OCI-LY7 (cell line): ENCODE results near the gene ME1. TPM values are rescaled to one million over a fixed set of nuclear protein-coding genes. Genes with fewer than 3 reads are reported as not detected.

ENCODE experiments used
- BruUV-seq: library from RNA; stranded (reverse); fragments of 400-500 nt; replicated peaks from 2 replicates; lab custom pipeline; 2021; lab: Mats Ljungman, UMichigan
- CTCF ChIA-PET: fragments of 300-600 bp; sonication (Branson Sonifier 250); formaldehyde crosslinking; loops from one replicate; lab custom pipeline; 2022; ENCODE audit warnings: antibody characterized with exemption; ENCODE audit not compliant: unreplicated experiment; lab: Charles Lee
- POLR2A ChIA-PET: fragments of 300-600 bp; sonication (Branson Sonifier 250); formaldehyde crosslinking; loops from one replicate; lab custom pipeline; 2022; ENCODE audit warnings: antibody characterized with exemption; lab: Charles Lee
- DNase-seq: peaks from one replicate; pipeline ENCODE4 v3.0.0-alpha.2; 2015; ENCODE audit warnings: low spot score
- H2AFZ ChIP-seq: fragments of 200-600 bp; sonication (generic), shearing (Covaris generic); 2 replicates; pipeline ENCODE4 v1.6.1; 2014; ENCODE audit warnings: mild to moderate bottlenecking, antibody characterized with exemption, low read length, moderate library complexity
- H3K27ac ChIP-seq: fragments of 200-600 bp; sonication (generic); 2 replicates; pipeline ENCODE4 v1.5.1; 2014; ENCODE audit warnings: mixed run types, low read depth, mild to moderate bottlenecking, moderate library complexity, low read length, inconsistent platforms; ENCODE audit not compliant: poor library complexity, severe bottlenecking
- H3K36me3 ChIP-seq: fragments of 200-600 bp; sonication (generic); 2 replicates; pipeline ENCODE4 v1.6.1; 2014; ENCODE audit warnings: mild to moderate bottlenecking, antibody characterized with exemption, low read length, moderate library complexity, mixed read lengths; ENCODE audit not compliant: insufficient read depth
- H3K4me1 ChIP-seq: fragments of 200-600 bp; sonication (generic); 2 replicates; pipeline ENCODE4 v1.5.1; 2014; ENCODE audit warnings: mild to moderate bottlenecking, low read length; ENCODE audit not compliant: insufficient read depth, poor library complexity, severe bottlenecking
- H3K4me2 ChIP-seq: fragments of 200-600 bp; sonication (generic); 2 replicates; pipeline ENCODE4 v1.6.1; 2014; ENCODE audit warnings: mild to moderate bottlenecking, low read length
- H3K4me3 ChIP-seq: fragments of 200-600 bp; sonication (generic); 2 replicates; pipeline ENCODE4 v1.5.1; 2014; ENCODE audit warnings: mild to moderate bottlenecking, low read depth, low read length; ENCODE audit not compliant: poor library complexity, severe bottlenecking
- H3K79me2 ChIP-seq: fragments of 200-600 bp; sonication (generic); 2 replicates; pipeline ENCODE4 v1.6.1; 2016; ENCODE audit warnings: low read depth, mild to moderate bottlenecking, low read length, moderate library complexity, mixed read lengths; ENCODE audit not compliant: insufficient read depth
- H3K9me2 ChIP-seq: fragments of 200-600 bp; sonication (generic); 2 replicates; pipeline ENCODE4 v1.6.1; 2016; ENCODE audit warnings: mild to moderate bottlenecking, low read length, mixed read lengths; ENCODE audit not compliant: insufficient read depth
- H3K9me3 ChIP-seq: fragments of 200-600 bp; sonication (generic); 2 replicates; pipeline ENCODE4 v1.6.1; 2014; ENCODE audit warnings: mild to moderate bottlenecking, mixed run types, low read length, mixed read lengths
- H4K20me1 ChIP-seq: fragments of 200-600 bp; sonication (generic); 2 replicates; pipeline ENCODE4 v1.6.1; 2014; ENCODE audit warnings: mild to moderate bottlenecking, antibody characterized with exemption, low read length, moderate library complexity, mixed read lengths; ENCODE audit not compliant: insufficient read depth
- CTCF ChIP-seq: fragments of 200-600 bp; sonication (generic); conservative IDR thresholded peaks from 2 replicates; pipeline ENCODE4 v1.5.1; 2014; ENCODE audit warnings: mild to moderate bottlenecking, antibody characterized with exemption, low read length, moderate library complexity, mixed read lengths
- EZH2phosphoT487 ChIP-seq: fragments of 200-600 bp; sonication (generic); IDR thresholded peaks from 2 replicates; pipeline ENCODE4 v1.6.1; 2018; ENCODE audit warnings: low read depth, borderline replicate concordance, mild to moderate bottlenecking, mixed run types, antibody characterized with exemption, low read length, moderate library complexity, mixed read lengths
- intact Hi-C: fragments of 100-400 bp; cut with micrococcal nuclease; formaldehyde crosslinking; loops from one replicate; pipeline ENCODE4 v1.10.0; 2022; ENCODE audit not compliant: unreplicated experiment
- total RNA-seq, 2 experiments: library from RNA; depleted of rRNA in 1 of 2; stranded (reverse); fragments of >200 nt in 1 of 2; shearing (Covaris generic) in 1 of 2; gene quantifications; 2 replicates each; pipeline ENCODE4 v1.2.3, GENCODE V29; 2014 to 2022

The ME1 gene
- total RNA-seq, 2 experiments from 2014 or later, result not detected

- ChIA-PET CTCF (no interaction called here), POLR2A (no interaction called here)
- H2AFZ ChIP-seq, result no peak overlapping the region
- H3K9me3 ChIP-seq, result no peaks in the 10 kb centered on the region
- no peak overlapping the region for H3K4me3 ChIP-seq
- no peaks in the 10 kb centered on the region for H3K4me1 ChIP-seq
- no peaks in the 10 kb centered on the region for H3K9me2 ChIP-seq
- no TSS peak for BruUV-seq
- no peaks in the 10 kb centered on the region for H3K79me2 ChIP-seq
- H4K20me1 ChIP-seq, result no peaks in the 10 kb centered on the region
- H3K4me2 ChIP-seq, result no peak overlapping the region
- H3K27ac ChIP-seq, result no peak overlapping the region
- intact Hi-C loops, result no loop called here
- no peaks in the 10 kb centered on the region for H3K36me3 ChIP-seq
- TF ChIP-seq CTCF (no peak), EZH2phosphoT487 (no peak)
- DNase-seq, result no peak
Measured at GRCh38 chr6:83359638-83360037, 71.2 kb downstream of the ME1 start.

- BruUV-seq, result no TSS peak
- H3K4me1 ChIP-seq, result no peaks in the 10 kb centered on the region
- H4K20me1 ChIP-seq, result no peaks in the 10 kb centered on the region
- ChIA-PET POLR2A (no interaction called here), CTCF (no interaction called here)
- H3K9me2 ChIP-seq, result no peaks in the 10 kb centered on the region
- no peak for DNase-seq
- no peak overlapping the region for H2AFZ ChIP-seq
- H3K9me3 ChIP-seq, result no peaks in the 10 kb centered on the region
- intact Hi-C loops, result no loop called here
- no peak for TF ChIP-seq CTCF
- no peak for TF ChIP-seq EZH2phosphoT487
- H3K79me2 ChIP-seq, result no peaks in the 10 kb centered on the region
- no peaks in the 10 kb centered on the region for H3K36me3 ChIP-seq
- H3K27ac ChIP-seq, result no peak overlapping the region
- no peak overlapping the region for H3K4me3 ChIP-seq
- no peak overlapping the region for H3K4me2 ChIP-seq
Measured at GRCh38 chr6:83354747-83355146, 76.1 kb downstream of the ME1 start.

- TF ChIP-seq CTCF, result no peak
- no peak for TF ChIP-seq EZH2phosphoT487
- intact Hi-C loops, result no loop called here
- no peaks in the 10 kb centered on the region for H3K36me3 ChIP-seq
- H3K9me2 ChIP-seq, result no peaks in the 10 kb centered on the region
- no peaks in the 10 kb centered on the region for H4K20me1 ChIP-seq
- H3K9me3 ChIP-seq, result no peaks in the 10 kb centered on the region
- H3K4me3 ChIP-seq, result no peak overlapping the region
- H3K79me2 ChIP-seq, result no peaks in the 10 kb centered on the region
- H3K4me1 ChIP-seq, result no peaks in the 10 kb centered on the region
- H2AFZ ChIP-seq, result no peak overlapping the region
- no peak overlapping the region for H3K27ac ChIP-seq
- BruUV-seq, result no TSS peak
- ChIA-PET POLR2A (no interaction called here), CTCF (no interaction called here)
- H3K4me2 ChIP-seq, result no peak overlapping the region
- no peak for DNase-seq
Measured at GRCh38 chr6:83352424-83353061, 78.3 kb downstream of the ME1 start.
